ENCODE results near the gene MMP10.

- TF ChIP-seq POLR2A (IDR thresholded peaks at IDR 0.05; ENCODE audit: low read depth, low read length): no peak
- TF ChIP-seq EZH2 (IDR thresholded peaks at IDR 0.05; ENCODE audit: borderline replicate concordance, low read depth, low read length, severe bottlenecking): no peak
- TF ChIP-seq CTCF (IDR thresholded peaks at IDR 0.05; ENCODE audit: extremely low read depth in 1 of 2, insufficient read depth in 1 of 2, low read depth in 1 of 2, low read length in 2 of 2): no peak
- TF ChIP-seq, protein P1, sequence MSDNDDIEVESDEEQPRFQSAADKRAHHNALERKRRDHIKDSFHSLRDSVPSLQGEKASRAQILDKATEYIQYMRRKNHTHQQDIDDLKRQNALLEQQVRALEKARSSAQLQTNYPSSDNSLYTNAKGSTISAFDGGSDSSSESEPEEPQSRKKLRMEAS (IDR thresholded peaks at IDR 0.05; ENCODE audit: insufficient read depth, insufficient read length): no peak
- TF ChIP-seq MYC (IDR thresholded peaks at IDR 0.05; ENCODE audit: low read depth, low read length): no peak
- TF ChIP-seq POLR2AphosphoS5 (IDR thresholded peaks at IDR 0.05; ENCODE audit: insufficient read depth, low read depth, low read length): no peak
- no peak for TF ChIP-seq JUN (IDR thresholded peaks at IDR 0.05; ENCODE audit: borderline replicate concordance, insufficient read depth, insufficient read length, low read depth)
- TF ChIP-seq FOS (IDR thresholded peaks at IDR 0.05; ENCODE audit: borderline replicate concordance, insufficient read depth, low read length): no peak
Observed at GRCh38 chr11:102734650-102735049, 45.8 kb downstream of the MMP10 start.

Data from endothelial cell of umbilical vein (primary cell).